HepG2 (cell line): Measurements from ENCODE around the gene DACT2. TPM values are rescaled to one million over a fixed set of nuclear protein-coding genes. Genes with fewer than 3 reads are reported as not detected.
A peak's percentile ranks its signal among the peaks of the same experiment; 100 is the strongest.

Experiments used
- ADNP ChIP-seq: sonication (generic); formaldehyde crosslinking; IDR thresholded peaks from 2 replicates; pipeline ENCODE4 v1.4.0; 2020; ENCODE audit warnings: missing genetic modification reagents
- BORCS8-MEF2B ChIP-seq: sonication (generic); formaldehyde crosslinking; IDR thresholded peaks from 2 replicates; pipeline ENCODE4 v1.8.0; 2022; ENCODE audit warnings: mild to moderate bottlenecking, missing genetic modification reagents
- BRD4 ChIP-seq: sonication (generic); formaldehyde crosslinking; IDR thresholded peaks from 2 replicates; pipeline ENCODE4 v1.4.0; 2020; ENCODE audit warnings: missing genetic modification reagents
- DPF2 ChIP-seq: sonication (generic); formaldehyde crosslinking; IDR thresholded peaks from 2 replicates; pipeline ENCODE4 v1.4.0; 2020; ENCODE audit warnings: mild to moderate bottlenecking, low read depth, missing genetic modification reagents, borderline replicate concordance
- DR1 ChIP-seq: sonication (generic); formaldehyde crosslinking; IDR thresholded peaks from 2 replicates; pipeline ENCODE4 v1.8.0; 2021; ENCODE audit warnings: mild to moderate bottlenecking, missing genetic modification reagents, inconsistent platforms
- EHMT2 ChIP-seq: fragments of 200-600 bp; sonication (generic); IDR thresholded peaks from 2 replicates; pipeline ENCODE4 v1.7.0; 2017; ENCODE audit warnings: antibody characterized with exemption, low read depth, low read length, borderline replicate concordance
- MEF2D ChIP-seq: sonication (generic); formaldehyde crosslinking; IDR thresholded peaks from 2 replicates; pipeline ENCODE4 v1.5.1; 2020; ENCODE audit warnings: mild to moderate bottlenecking, missing genetic modification reagents
- NAIF1 ChIP-seq: sonication (generic); formaldehyde crosslinking; IDR thresholded peaks from 2 replicates; pipeline ENCODE4 v1.5.0; 2020; ENCODE audit warnings: mild to moderate bottlenecking, missing genetic modification reagents, borderline replicate concordance
- NR2F2 ChIP-seq: IDR thresholded peaks from 2 replicates; pipeline ENCODE4 v1.6.1; 2012; ENCODE audit warnings: low read depth, inconsistent platforms, borderline replicate concordance
- RARG ChIP-seq: sonication (generic); formaldehyde crosslinking; IDR thresholded peaks from 2 replicates; pipeline ENCODE4 v1.4.0; 2020; ENCODE audit warnings: low read depth, mild to moderate bottlenecking, missing genetic modification reagents
- SALL2 ChIP-seq: sonication (generic); formaldehyde crosslinking; IDR thresholded peaks from 2 replicates; pipeline ENCODE4 v1.8.1; 2023; ENCODE audit warnings: mild to moderate bottlenecking, missing genetic modification reagents, inconsistent platforms
- SP2 ChIP-seq: sonication (generic); formaldehyde crosslinking; IDR thresholded peaks from 2 replicates; pipeline ENCODE4 v1.5.1; 2020; ENCODE audit warnings: mild to moderate bottlenecking, missing genetic modification reagents
- SYNCRIP ChIP-seq: fragments of 200-400 bp; formaldehyde crosslinking; IDR thresholded peaks from 2 replicates; pipeline ENCODE4 v1.6.1; 2018; ENCODE audit warnings: mild to moderate bottlenecking, low read depth, low read length; ENCODE audit not compliant: insufficient read depth
- TBX2 ChIP-seq: sonication (generic); formaldehyde crosslinking; IDR thresholded peaks from 2 replicates; pipeline ENCODE4 v1.5.0; 2020; ENCODE audit warnings: missing genetic modification reagents, mild to moderate bottlenecking, borderline replicate concordance
- ZFP36L1 ChIP-seq: sonication (generic); formaldehyde crosslinking; IDR thresholded peaks from 2 replicates; pipeline ENCODE4 v1.8.0; 2022; ENCODE audit warnings: mild to moderate bottlenecking, missing genetic modification reagents, moderate library complexity
- ZNF205 ChIP-seq: IDR thresholded peaks from 2 replicates; pipeline ENCODE4 v1.6.1; 2018; ENCODE audit warnings: missing biosample characterization, missing genetic modification reagents
- ZNF772 ChIP-seq: sonication (generic); formaldehyde crosslinking; IDR thresholded peaks from 2 replicates; pipeline ENCODE4 v1.5.0; 2020; ENCODE audit warnings: mild to moderate bottlenecking, missing genetic modification reagents
- ZSCAN12 ChIP-seq: sonication (generic); formaldehyde crosslinking; IDR thresholded peaks from 2 replicates; pipeline ENCODE4 v1.9.0; 2021; ENCODE audit warnings: mild to moderate bottlenecking, missing genetic modification reagents
- polyA plus RNA-seq, 8 experiments: library from polyadenylated mRNA; depleted of rRNA in 3 of 8; stranded (reverse) in 7 of 8; unstranded in 1 of 8; fragments of >200 nt; fragmentation: Illumina TruSeq in 4 of 8; extraction: Trizol in 4 of 8; gene quantifications; 2 replicates each; pipeline versions ENCODE4 v1.2.1 to v1.2.3, GENCODE V29; 2011 to 2016; ENCODE audit warnings: low read depth in 4 of 8, missing spikeins in 1 of 8, mixed read lengths in 1 of 8; ENCODE audit not compliant: insufficient read depth in 1 of 8
- total RNA-seq, 5 experiments: library from RNA; depleted of rRNA; stranded (reverse); fragments of >200 nt; fragmentation: Illumina TruSeq; extraction: Trizol; gene quantifications; 2 replicates each; pipeline ENCODE4 v1.2.3, GENCODE V29; 2016; ENCODE audit warnings: low read depth in 1 of 5
- TF ChIP-seq, protein P1 (sequence below): sonication (generic); formaldehyde crosslinking; IDR thresholded peaks from 2 replicates; pipeline ENCODE4 v1.4.0; 2020; ENCODE audit warnings: mild to moderate bottlenecking, missing genetic modification reagents
- TF ChIP-seq, protein P2 (sequence below): sonication (generic); formaldehyde crosslinking; conservative IDR thresholded peaks from 2 replicates; pipeline ENCODE4 v1.4.0; 2020; ENCODE audit warnings: missing genetic modification reagents
- TF ChIP-seq, protein P3 (sequence below): sonication (generic); formaldehyde crosslinking; IDR thresholded peaks from 2 replicates; pipeline ENCODE4 v1.4.0; 2020; ENCODE audit warnings: missing genetic modification reagents, borderline replicate concordance

DACT2 gene
- total and polyA plus RNA-seq, 2 of the 13 experiments (the other 11 are each of a cell fraction or from before 2014, with no cell fraction given) = 0.15 TPM; not detected in 1

DNA sequence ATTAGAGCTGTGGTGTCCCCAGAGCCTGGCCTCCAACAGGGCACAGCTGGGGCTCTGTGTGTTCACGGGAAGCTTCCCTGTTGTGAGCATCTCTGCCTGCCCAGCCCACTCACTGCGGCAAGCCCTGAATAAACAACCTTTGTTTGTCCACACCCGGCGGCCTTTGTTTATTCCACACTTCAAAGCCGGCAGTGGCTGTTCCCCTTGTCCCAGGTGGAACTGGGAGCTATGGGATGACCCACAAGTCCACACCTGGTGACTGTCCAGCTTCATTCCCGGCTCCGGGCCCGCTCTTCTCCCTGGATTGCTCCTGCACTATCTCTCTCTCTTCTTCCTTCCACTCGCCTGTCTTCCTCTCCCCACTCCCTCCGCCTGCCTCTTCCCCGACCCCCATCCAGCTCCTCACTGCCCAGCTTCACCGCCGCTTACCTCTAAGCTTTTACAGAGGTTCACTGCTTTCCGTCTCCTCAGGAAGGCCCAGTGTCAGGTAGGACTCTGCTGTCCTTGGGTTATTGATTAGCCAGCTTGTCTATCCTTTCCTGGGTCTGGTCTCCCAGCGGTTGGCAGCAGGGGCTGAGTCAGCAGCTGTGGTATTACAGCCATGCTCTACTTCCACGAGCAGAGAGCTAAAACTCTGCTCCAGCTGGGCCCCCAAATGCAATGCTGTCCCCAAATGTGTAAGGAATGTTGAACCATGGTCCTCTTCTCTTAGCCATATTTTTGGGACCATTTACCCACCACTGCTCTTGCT is 17.8 kb downstream of the DACT2 start (continued):
- TF ChIP-seq NAIF1 (CRISPR knock-in tag) (no peak), SYNCRIP (no peak), MEF2D (peak; percentile 55; the same call in 1 of the 2 replicates), ZFP36L1 (CRISPR knock-in tag) (no peak), ADNP (CRISPR knock-in tag) (no peak), SP2 (CRISPR knock-in tag) (no peak), RARG (CRISPR knock-in tag) (no peak), DR1 (CRISPR knock-in tag) (peak; percentile 69; the same call in 1 of the 2 replicates), BORCS8-MEF2B (no peak), EHMT2 (no peak), NR2F2 (no peak; the same call in 1 of the 2 replicates), TBX2 (CRISPR knock-in tag) (peak; percentile 97), ZSCAN12 (CRISPR knock-in tag) (peak; percentile 13; the same call in 1 of the 2 replicates), DPF2 (CRISPR knock-in tag) (peak; percentile 66), SALL2 (peak; percentile 87), BRD4 (CRISPR knock-in tag) (no peak; the same call in 1 of the 2 replicates), ZNF205 (CRISPR knock-in tag) (no peak), ZNF772 (CRISPR knock-in tag) (peak; percentile 83)
- TF ChIP-seq, protein P1, sequence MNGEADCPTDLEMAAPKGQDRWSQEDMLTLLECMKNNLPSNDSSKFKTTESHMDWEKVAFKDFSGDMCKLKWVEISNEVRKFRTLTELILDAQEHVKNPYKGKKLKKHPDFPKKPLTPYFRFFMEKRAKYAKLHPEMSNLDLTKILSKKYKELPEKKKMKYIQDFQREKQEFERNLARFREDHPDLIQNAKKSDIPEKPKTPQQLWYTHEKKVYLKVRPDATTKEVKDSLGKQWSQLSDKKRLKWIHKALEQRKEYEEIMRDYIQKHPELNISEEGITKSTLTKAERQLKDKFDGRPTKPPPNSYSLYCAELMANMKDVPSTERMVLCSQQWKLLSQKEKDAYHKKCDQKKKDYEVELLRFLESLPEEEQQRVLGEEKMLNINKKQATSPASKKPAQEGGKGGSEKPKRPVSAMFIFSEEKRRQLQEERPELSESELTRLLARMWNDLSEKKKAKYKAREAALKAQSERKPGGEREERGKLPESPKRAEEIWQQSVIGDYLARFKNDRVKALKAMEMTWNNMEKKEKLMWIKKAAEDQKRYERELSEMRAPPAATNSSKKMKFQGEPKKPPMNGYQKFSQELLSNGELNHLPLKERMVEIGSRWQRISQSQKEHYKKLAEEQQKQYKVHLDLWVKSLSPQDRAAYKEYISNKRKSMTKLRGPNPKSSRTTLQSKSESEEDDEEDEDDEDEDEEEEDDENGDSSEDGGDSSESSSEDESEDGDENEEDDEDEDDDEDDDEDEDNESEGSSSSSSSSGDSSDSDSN (CRISPR knock-in tag) = peak; percentile 69
- TF ChIP-seq, protein P2, sequence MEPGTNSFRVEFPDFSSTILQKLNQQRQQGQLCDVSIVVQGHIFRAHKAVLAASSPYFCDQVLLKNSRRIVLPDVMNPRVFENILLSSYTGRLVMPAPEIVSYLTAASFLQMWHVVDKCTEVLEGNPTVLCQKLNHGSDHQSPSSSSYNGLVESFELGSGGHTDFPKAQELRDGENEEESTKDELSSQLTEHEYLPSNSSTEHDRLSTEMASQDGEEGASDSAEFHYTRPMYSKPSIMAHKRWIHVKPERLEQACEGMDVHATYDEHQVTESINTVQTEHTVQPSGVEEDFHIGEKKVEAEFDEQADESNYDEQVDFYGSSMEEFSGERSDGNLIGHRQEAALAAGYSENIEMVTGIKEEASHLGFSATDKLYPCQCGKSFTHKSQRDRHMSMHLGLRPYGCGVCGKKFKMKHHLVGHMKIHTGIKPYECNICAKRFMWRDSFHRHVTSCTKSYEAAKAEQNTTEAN (CRISPR knock-in tag) = no peak; the same call in 1 of the 2 replicates
- TF ChIP-seq, protein P3, sequence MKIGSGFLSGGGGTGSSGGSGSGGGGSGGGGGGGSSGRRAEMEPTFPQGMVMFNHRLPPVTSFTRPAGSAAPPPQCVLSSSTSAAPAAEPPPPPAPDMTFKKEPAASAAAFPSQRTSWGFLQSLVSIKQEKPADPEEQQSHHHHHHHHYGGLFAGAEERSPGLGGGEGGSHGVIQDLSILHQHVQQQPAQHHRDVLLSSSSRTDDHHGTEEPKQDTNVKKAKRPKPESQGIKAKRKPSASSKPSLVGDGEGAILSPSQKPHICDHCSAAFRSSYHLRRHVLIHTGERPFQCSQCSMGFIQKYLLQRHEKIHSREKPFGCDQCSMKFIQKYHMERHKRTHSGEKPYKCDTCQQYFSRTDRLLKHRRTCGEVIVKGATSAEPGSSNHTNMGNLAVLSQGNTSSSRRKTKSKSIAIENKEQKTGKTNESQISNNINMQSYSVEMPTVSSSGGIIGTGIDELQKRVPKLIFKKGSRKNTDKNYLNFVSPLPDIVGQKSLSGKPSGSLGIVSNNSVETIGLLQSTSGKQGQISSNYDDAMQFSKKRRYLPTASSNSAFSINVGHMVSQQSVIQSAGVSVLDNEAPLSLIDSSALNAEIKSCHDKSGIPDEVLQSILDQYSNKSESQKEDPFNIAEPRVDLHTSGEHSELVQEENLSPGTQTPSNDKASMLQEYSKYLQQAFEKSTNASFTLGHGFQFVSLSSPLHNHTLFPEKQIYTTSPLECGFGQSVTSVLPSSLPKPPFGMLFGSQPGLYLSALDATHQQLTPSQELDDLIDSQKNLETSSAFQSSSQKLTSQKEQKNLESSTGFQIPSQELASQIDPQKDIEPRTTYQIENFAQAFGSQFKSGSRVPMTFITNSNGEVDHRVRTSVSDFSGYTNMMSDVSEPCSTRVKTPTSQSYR (CRISPR knock-in tag) = peak; percentile 27; the same call in 1 of the 2 replicates
